ENCODE data around the gene ANTXRL. TPM values are rescaled to one million over a fixed set of nuclear protein-coding genes. Genes with fewer than 3 reads are reported as not detected.

ANTXRL gene
- polyA plus RNA-seq, 1 experiment, result not detected

DNA sequence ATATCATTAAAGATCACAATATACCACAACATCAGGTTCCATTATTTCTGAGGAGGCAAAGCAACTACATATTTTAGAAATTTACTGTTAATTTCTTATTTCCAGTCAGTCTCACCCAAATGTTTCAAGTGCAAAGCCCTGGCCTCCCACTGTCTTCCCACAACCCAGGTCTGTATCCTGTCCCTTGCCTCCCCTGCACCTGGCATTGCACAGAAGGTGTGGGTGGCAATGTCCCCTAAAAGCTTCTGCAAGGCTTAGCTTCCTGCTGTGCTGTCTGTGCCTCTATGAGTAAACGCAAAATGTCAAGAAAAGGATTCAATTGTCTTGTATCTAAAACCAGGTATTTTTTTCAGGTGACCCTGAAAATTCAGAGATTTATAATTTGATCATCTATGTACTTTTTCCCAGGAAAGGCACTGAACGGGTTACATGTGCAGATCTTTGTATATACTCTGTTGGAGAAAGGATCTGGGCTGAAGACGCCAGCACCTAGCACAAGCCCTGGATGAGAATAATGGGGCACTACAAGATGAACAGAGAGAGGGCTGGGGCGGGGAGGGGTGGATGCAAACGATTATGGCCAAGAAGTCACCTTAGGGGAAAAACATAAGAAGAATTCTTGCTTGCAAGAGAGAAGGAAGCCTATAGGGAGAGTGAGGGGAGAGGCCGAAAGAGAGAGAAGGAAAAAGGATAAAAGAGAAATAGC lies 3.1 kb upstream of the ANTXRL start:
- TF ChIP-seq, protein P1, sequence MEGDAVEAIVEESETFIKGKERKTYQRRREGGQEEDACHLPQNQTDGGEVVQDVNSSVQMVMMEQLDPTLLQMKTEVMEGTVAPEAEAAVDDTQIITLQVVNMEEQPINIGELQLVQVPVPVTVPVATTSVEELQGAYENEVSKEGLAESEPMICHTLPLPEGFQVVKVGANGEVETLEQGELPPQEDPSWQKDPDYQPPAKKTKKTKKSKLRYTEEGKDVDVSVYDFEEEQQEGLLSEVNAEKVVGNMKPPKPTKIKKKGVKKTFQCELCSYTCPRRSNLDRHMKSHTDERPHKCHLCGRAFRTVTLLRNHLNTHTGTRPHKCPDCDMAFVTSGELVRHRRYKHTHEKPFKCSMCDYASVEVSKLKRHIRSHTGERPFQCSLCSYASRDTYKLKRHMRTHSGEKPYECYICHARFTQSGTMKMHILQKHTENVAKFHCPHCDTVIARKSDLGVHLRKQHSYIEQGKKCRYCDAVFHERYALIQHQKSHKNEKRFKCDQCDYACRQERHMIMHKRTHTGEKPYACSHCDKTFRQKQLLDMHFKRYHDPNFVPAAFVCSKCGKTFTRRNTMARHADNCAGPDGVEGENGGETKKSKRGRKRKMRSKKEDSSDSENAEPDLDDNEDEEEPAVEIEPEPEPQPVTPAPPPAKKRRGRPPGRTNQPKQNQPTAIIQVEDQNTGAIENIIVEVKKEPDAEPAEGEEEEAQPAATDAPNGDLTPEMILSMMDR (IDR thresholded peaks at IDR 0.05; ENCODE audit: insufficient read depth, low read depth, low read length), result no peak
- Histone ChIP-seq H3K27me3 (ENCODE audit: control insufficient read depth, insufficient read depth, low read length) (no peaks in the 10 kb centered on the region), H3K4me3 (ENCODE audit: low read depth, low read length) (peak overlapping the region; percentile 77; the same call in 1 of the 2 replicates), H3K36me3 (ENCODE audit: control insufficient read depth, insufficient read depth, low read length) (no peaks in the 10 kb centered on the region)
- CTCF ChIA-PET, result interaction anchor here (0.9 to 1.2 kb wide), 3 partner anchors 10 to 1096 kb away, joined by 3 to 4 read pairs (median 4); no protein-coding TSS in a partner anchor
- DNase-seq (ENCODE audit: low read depth), result no peak
- POLR2A ChIA-PET, result no interaction called here

DNA sequence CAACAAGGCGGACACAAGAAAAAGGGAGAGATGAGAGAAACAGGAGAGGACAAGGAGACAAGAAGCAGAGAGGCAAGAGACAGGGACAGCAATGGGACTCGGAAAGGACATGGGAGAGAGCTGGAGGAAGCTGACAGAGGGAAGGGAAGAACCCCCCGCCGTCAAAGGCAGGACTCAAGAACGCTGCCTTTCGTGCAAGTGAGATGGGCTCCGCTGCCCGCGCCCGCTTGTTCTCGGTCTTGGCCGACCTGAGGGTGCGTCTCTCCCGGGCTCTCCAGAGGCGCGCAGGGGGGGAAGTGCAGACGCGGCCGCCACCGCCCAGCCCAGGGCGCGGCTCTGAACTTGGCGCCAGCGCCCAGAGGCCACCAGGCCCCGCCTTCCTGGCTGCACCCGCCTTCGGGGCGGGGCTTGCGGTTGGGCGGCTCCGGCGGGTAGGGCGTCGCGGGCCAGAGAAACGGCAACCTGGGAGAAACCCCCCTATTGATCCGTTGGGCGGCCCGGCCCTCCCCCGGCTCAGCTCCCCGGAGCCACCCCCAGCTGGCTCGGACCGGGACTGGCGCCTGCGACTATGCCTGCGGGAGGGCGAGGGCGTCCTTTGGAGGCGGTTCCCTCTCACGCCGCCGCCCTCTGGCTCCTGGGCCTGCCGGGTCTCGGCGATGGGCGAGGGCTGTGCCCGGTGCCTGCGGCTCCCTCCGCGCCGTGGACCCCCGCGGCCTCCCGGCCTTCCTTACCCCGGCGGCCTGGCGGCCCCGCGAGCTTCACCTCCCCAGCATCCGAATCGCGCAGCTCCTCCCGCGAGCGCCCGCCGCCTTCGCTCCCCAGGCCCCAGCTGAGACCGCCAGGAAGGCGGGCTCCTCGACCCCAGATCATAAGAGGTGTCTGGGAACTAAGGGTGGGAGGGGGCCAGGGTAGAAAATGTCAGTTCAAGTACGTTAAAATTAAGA lies 2.2 kb upstream of the ANTXRL start:
- Histone ChIP-seq H3K27me3 (ENCODE audit: control insufficient read depth, insufficient read depth, low read length) (no peaks in the 10 kb centered on the region), H3K4me3 (ENCODE audit: low read depth, low read length) (peak overlapping the region; percentile 77), H3K36me3 (ENCODE audit: control insufficient read depth, insufficient read depth, low read length) (no peaks in the 10 kb centered on the region)
- POLR2A ChIA-PET, result no interaction called here
- TF ChIP-seq, protein P1 (IDR thresholded peaks at IDR 0.05; ENCODE audit: insufficient read depth, low read depth, low read length), result no peak
- DNase-seq (ENCODE audit: low read depth), result no peak
- CTCF ChIA-PET, result interaction anchor here (0.9 to 1.2 kb wide), 2 partner anchors 55 to 1096 kb away, joined by 3 to 4 read pairs; no protein-coding TSS in a partner anchor

GRCh38 chr10:46285300-46285699 lies 1.5 kb upstream of the ANTXRL start:
- no peaks in the 10 kb centered on the region for H3K36me3 ChIP-seq (ENCODE audit: control insufficient read depth, insufficient read depth, low read length)

DNA sequence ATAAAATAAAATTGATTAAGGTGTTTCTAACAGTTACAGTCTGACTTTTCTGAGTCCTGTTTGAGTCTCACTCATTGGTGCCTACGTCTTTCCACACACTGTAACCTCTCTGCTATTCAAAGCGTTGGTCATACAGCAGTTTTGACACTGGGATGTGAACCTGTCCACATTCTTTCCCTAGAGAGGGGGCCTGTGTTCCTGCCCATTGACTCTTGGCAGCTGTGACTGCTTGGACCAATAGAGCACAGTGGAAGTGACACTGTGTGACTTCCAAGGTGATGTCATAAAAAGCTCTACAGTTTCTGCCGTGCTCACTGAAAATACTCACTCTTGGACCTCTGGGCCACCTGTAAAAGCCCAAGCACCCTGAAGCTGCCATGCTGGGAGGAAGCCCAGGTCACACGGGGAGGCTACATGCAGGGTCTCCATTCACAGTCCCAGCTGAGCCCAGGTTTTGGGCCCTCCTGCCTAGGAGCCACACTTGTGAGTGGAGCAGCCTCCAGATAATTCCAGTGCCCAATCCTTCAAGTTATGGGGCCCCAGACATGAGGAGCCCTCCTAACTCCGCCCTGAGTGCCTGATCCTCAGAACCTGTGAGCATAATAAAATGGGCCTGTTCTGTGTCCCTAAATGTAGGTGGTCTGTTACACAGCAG lies 704 bp upstream of the ANTXRL start:
- Histone ChIP-seq H3K36me3 (ENCODE audit: control insufficient read depth, insufficient read depth, low read length) (no peaks in the 10 kb centered on the region), H3K4me3 (ENCODE audit: low read depth, low read length) (no peak overlapping the region), H3K27me3 (ENCODE audit: control insufficient read depth, insufficient read depth, low read length) (no peaks in the 10 kb centered on the region)
- POLR2A ChIA-PET, result no interaction called here
- no peak for DNase-seq (ENCODE audit: low read depth)
- TF ChIP-seq, protein P1 (IDR thresholded peaks at IDR 0.05; ENCODE audit: insufficient read depth, low read depth, low read length), result no peak
- CTCF ChIA-PET, result no interaction called here

More at GRCh38 chr10:46285300-46285699, 1.5 kb upstream of the ANTXRL start:
- Histone ChIP-seq H3K4me3 (ENCODE audit: low read depth, low read length) (peak overlapping the region; percentile 77), H3K27me3 (ENCODE audit: control insufficient read depth, insufficient read depth, low read length) (no peaks in the 10 kb centered on the region)
- no peak for DNase-seq (ENCODE audit: low read depth)
- POLR2A ChIA-PET, result no interaction called here
- CTCF ChIA-PET, result no interaction called here
- TF ChIP-seq, protein P1 (IDR thresholded peaks at IDR 0.05; ENCODE audit: insufficient read depth, low read depth, low read length), result no peak

Measured in BJ (cell line).